B cell (primary cell): Measurements from ENCODE around the gene KIAA0753. TPM values are rescaled to one million over a fixed set of nuclear protein-coding genes. Genes with fewer than 3 reads are reported as not detected.

ENCODE experiments used
- ATAC-seq: fragments of 200-7000 bp; cut with Tn5 transposase; one replicate; pipeline ENCODE4 v1.10.0; 2021; ENCODE audit warnings: low read depth, mild to moderate bottlenecking, moderate number of reproducible peaks, moderate library complexity
- CTCF ChIA-PET: fragments of 350-600 bp; sonication (Branson Sonifier 250); formaldehyde crosslinking; loops from one replicate; lab custom pipeline; 2021; ENCODE audit warnings: antibody characterized with exemption, inconsistent platforms; lab: Charles Lee
- POLR2A ChIA-PET: fragments of 350-600 bp; sonication (Branson Sonifier 250); formaldehyde crosslinking; loops from one replicate; lab custom pipeline; 2021; ENCODE audit warnings: antibody characterized with exemption; lab: Charles Lee
- DNase-seq: peaks from one replicate; pipeline ENCODE4 v3.0.0; 2013
- H2AFZ ChIP-seq: 2 replicates; pipeline ENCODE4 v1.6.1; 2012; ENCODE audit warnings: mild to moderate bottlenecking, low read depth, low read length; ENCODE audit not compliant: insufficient read depth, poor library complexity, severe bottlenecking
- H3K27ac ChIP-seq, 2 donors: 1 replicate in 1 of 2; 2 replicates in 1 of 2; pipeline ENCODE4 v1.5.1; 2012 to 2013; ENCODE audit warnings: low read length in 2 of 2, mild to moderate bottlenecking in 2 of 2, moderate library complexity in 1 of 2
- H3K27me3 ChIP-seq, 4 experiments: fragments of 200-600 bp in 1 of 4; sonication (generic) in 1 of 4; replicated peaks in 1 of 4; 1 replicate in 2 of 4; 2 replicates in 2 of 4; pipeline versions ENCODE4 v1.6.1 to v1.7.0; 2013 to 2016; ENCODE audit warnings: low read length in 3 of 4, mild to moderate bottlenecking in 2 of 4, mixed read lengths in 1 of 4, moderate library complexity in 1 of 4; ENCODE audit not compliant: insufficient read depth in 4 of 4, control insufficient read depth in 3 of 4; ENCODE audit errors: control extremely low read depth in 1 of 4
- H3K36me3 ChIP-seq, 2 experiments: replicated peaks in 1 of 2; 1 replicate in 1 of 2; 2 replicates in 1 of 2; pipeline versions ENCODE4 v1.6.1 to v1.7.1; 2013; ENCODE audit warnings: low read length in 1 of 2; ENCODE audit not compliant: insufficient read depth in 2 of 2, control insufficient read depth in 1 of 2; ENCODE audit errors: control extremely low read depth in 1 of 2, extremely low read depth in 1 of 2
- H3K4me1 ChIP-seq, 2 donors: fragments of 200-600 bp in 1 of 2; sonication (generic) in 1 of 2; 1 replicate in 1 of 2; 2 replicates in 1 of 2; pipeline versions ENCODE4 v1.5.1 to v1.6.1; 2013 to 2017; ENCODE audit warnings: low read length in 2 of 2; ENCODE audit not compliant: control insufficient read depth in 2 of 2, insufficient read depth in 2 of 2
- H3K4me2 ChIP-seq: replicated peaks from 2 replicates; pipeline ENCODE3; 2012; ENCODE audit warnings: mild to moderate bottlenecking, low read depth, low read length; ENCODE audit not compliant: poor library complexity, severe bottlenecking
- H3K4me3 ChIP-seq, 5 experiments: fragments of 200-600 bp in 1 of 5; sonication (generic) in 1 of 5; 1 replicate in 3 of 5; 2 replicates in 2 of 5; pipeline versions ENCODE4 v1.5.1 to v1.7.0; 2011 to 2016; ENCODE audit warnings: low read length in 4 of 5, mild to moderate bottlenecking in 4 of 5, low read depth in 2 of 5, control low read depth in 1 of 5, moderate library complexity in 1 of 5; ENCODE audit not compliant: insufficient read depth in 1 of 5; ENCODE audit errors: control extremely low read depth in 1 of 5, extremely low read depth in 1 of 5
- H3K79me2 ChIP-seq: fragments of 200-600 bp; sonication (generic); one replicate; pipeline ENCODE4 v1.6.0; 2016; ENCODE audit warnings: low read length; ENCODE audit not compliant: control insufficient read depth, insufficient read depth
- H3K9ac ChIP-seq: fragments of 200-600 bp; sonication (generic); 2 replicates; pipeline ENCODE4 v1.6.1; 2017; ENCODE audit warnings: mild to moderate bottlenecking, low read length, moderate library complexity
- H3K9me3 ChIP-seq, 3 donors: one replicate each; pipeline versions ENCODE4 v1.6.1 to v1.7.1; 2013; ENCODE audit warnings: low read length in 2 of 3; ENCODE audit not compliant: control insufficient read depth in 2 of 3, insufficient read depth in 1 of 3; ENCODE audit errors: control extremely low read depth in 1 of 3
- H4K20me1 ChIP-seq: 2 replicates; pipeline ENCODE4 v1.6.0; 2012; ENCODE audit warnings: mild to moderate bottlenecking, low read length; ENCODE audit not compliant: insufficient read depth, control insufficient read depth, poor library complexity, severe bottlenecking
- H3K27ac Mint-ChIP-seq: one replicate; pipeline ENCODE4 v1.8.0; 2021; ENCODE audit warnings: mixed read lengths
- H3K27me3 Mint-ChIP-seq: one replicate; pipeline ENCODE4 v1.8.0; 2021; ENCODE audit warnings: mixed read lengths
- H3K4me1 Mint-ChIP-seq: one replicate; pipeline ENCODE4 v1.8.0; 2021; ENCODE audit warnings: mixed read lengths
- H3K4me3 Mint-ChIP-seq: one replicate; pipeline ENCODE4 v1.8.0; 2021; ENCODE audit warnings: mixed read lengths
- H3K9me3 Mint-ChIP-seq: one replicate; pipeline ENCODE4 v1.8.0; 2022; ENCODE audit warnings: mixed read lengths; ENCODE audit not compliant: insufficient read depth
- CTCF ChIP-seq: fragments of 200-600 bp; IDR thresholded peaks from one replicate; pipeline ENCODE4 v1.8.0; 2022; ENCODE audit warnings: antibody characterized with exemption, mild to moderate bottlenecking
- EZH2 ChIP-seq: IDR thresholded peaks from 2 replicates; pipeline ENCODE4 v1.6.1; 2012; ENCODE audit warnings: borderline replicate concordance, low read depth, mild to moderate bottlenecking, moderate library complexity, low read length; ENCODE audit not compliant: insufficient read depth, poor library complexity, severe bottlenecking
- WGBS: methylation state at CpG from one replicate; pipeline ENCODE4 v1.1.5; 2013; ENCODE audit warnings: missing lambda C conversion rate; ENCODE audit not compliant: insufficient coverage; 5-methylcytosine and 5-hydroxymethylcytosine counted together
- intact Hi-C: fragments of 100-400 bp; cut with micrococcal nuclease; formaldehyde crosslinking; loops from one replicate; pipeline ENCODE4 v1.10.0; 2022
- polyA plus RNA-seq: library from polyadenylated mRNA; depleted of rRNA; stranded (reverse); fragments of >200 nt; gene quantifications from 2 replicates; pipeline ENCODE4 v1.2.3, GENCODE V29; 2012
- total RNA-seq, 2 donors: library from RNA; stranded (reverse); fragments of 120-200 nt in 1 of 2; gene quantifications; 1 replicate in 1 of 2; 2 replicates in 1 of 2; pipeline versions ENCODE4 v1.2.3 to v1.2.4, GENCODE V29; 2013 to 2022

The KIAA0753 gene
- total and polyA plus RNA-seq, 2 donors (not counting 1 experiment from before 2014, with no cell fraction given): 6.3 to 29.1 TPM

GRCh38 chr17:6560496-6560895 lies 80.0 kb downstream of the KIAA0753 start:
- ChIA-PET CTCF (no interaction called here), POLR2A (no interaction called here)
- peaks cover 49% of the 10 kb centered on the region for H3K27me3 Mint-ChIP-seq
- no peak for DNase-seq
- Histone ChIP-seq H3K27ac (no peak overlapping the region), H3K9ac (no peak overlapping the region), H3K4me2 (no peak overlapping the region), H3K36me3 (no peaks in the 10 kb centered on the region), H3K4me1 (peaks cover 8 to 9% of the 10 kb centered on the region in 2 donors), H3K79me2 (no peaks in the 10 kb centered on the region), H2AFZ (no peak overlapping the region), H3K27me3 (peaks cover 0 to 27% (median 13%) of the 10 kb centered on the region in 4 experiments), H3K4me3 (no peak overlapping the region), H3K9me3 (peaks cover 0 to 1% (median 0%) of the 10 kb centered on the region in 3 donors), H4K20me1 (no peaks in the 10 kb centered on the region)
- no peak for ATAC-seq
- H3K4me1 Mint-ChIP-seq: peaks cover 9% of the 10 kb centered on the region
- intact Hi-C loops: no loop called here
- H3K27ac Mint-ChIP-seq: no peak overlapping the region
- H3K9me3 Mint-ChIP-seq: no peaks in the 10 kb centered on the region
- TF ChIP-seq CTCF (no peak), EZH2 (no peak)
- WGBS: 80% methylated on average over 3 of the region's 3 CpGs
- H3K4me3 Mint-ChIP-seq: no peak overlapping the region

- Histone ChIP-seq H3K9ac (no peak overlapping the region), H3K4me1 (peaks cover 16% of the 10 kb centered on the region in 2 donors), H2AFZ (no peak overlapping the region), H4K20me1 (no peaks in the 10 kb centered on the region), H3K4me2 (no peak overlapping the region), H3K27ac (no peak overlapping the region), H3K79me2 (no peaks in the 10 kb centered on the region), H3K27me3 (peaks cover 0 to 34% (median 17%) of the 10 kb centered on the region in 4 experiments), H3K4me3 (no peak overlapping the region), H3K36me3 (no peaks in the 10 kb centered on the region), H3K9me3 (peaks cover 0 to 6% (median 0%) of the 10 kb centered on the region in 3 donors)
- ATAC-seq (no peak), DNase-seq (no peak)
- intact Hi-C loops: no loop called here
- peaks cover 53% of the 10 kb centered on the region for H3K27me3 Mint-ChIP-seq
- 92% methylated on average over 5 of the region's 5 CpGs for WGBS
- POLR2A ChIA-PET: no interaction called here
- CTCF ChIA-PET: no interaction called here
- H3K4me3 Mint-ChIP-seq: no peak overlapping the region
- no peaks in the 10 kb centered on the region for H3K9me3 Mint-ChIP-seq
- TF ChIP-seq CTCF (no peak), EZH2 (no peak)
- H3K27ac Mint-ChIP-seq: no peak overlapping the region
- H3K4me1 Mint-ChIP-seq: peaks cover 16% of the 10 kb centered on the region
Measured at GRCh38 chr17:6559753-6560215, 80.7 kb downstream of the KIAA0753 start.
